Psoas muscle (tissue), 8 donors: ENCODE data around the gene MBD5. TPM values are rescaled to one million over a fixed set of nuclear protein-coding genes. Genes with fewer than 3 reads are reported as not detected.

Experiments used
- ATAC-seq, 4 donors: fragments of 200-7000 bp; cut with Tn5 transposase; one replicate each; pipeline ENCODE4 v1.9.1; 2020; ENCODE audit warnings: moderate library complexity in 3 of 4, mild to moderate bottlenecking in 2 of 4
- DNase-seq, 2 donors: peaks; one replicate each; pipeline ENCODE4 v3.0.0-alpha.2; 2020
- H3K27ac ChIP-seq: fragments of 200-600 bp; one replicate; pipeline ENCODE4 v1.8.0; 2022
- H3K27me3 ChIP-seq, 3 donors: fragments of 200-600 bp in 1 of 3; one replicate each; pipeline versions ENCODE4 v1.6.1 to v1.8.0; 2013 to 2022; ENCODE audit warnings: low read length in 2 of 3, mild to moderate bottlenecking in 2 of 3, moderate library complexity in 1 of 3; ENCODE audit not compliant: insufficient read depth in 3 of 3
- H3K36me3 ChIP-seq, 2 donors: fragments of 200-600 bp in 1 of 2; one replicate each; pipeline versions ENCODE4 v1.6.1 to v1.8.0; 2013 to 2022; ENCODE audit warnings: low read depth in 1 of 2, mild to moderate bottlenecking in 1 of 2, moderate library complexity in 1 of 2; ENCODE audit not compliant: insufficient read depth in 1 of 2
- H3K4me1 ChIP-seq: fragments of 200-600 bp; one replicate; pipeline ENCODE4 v1.8.0; 2022
- H3K4me3 ChIP-seq: fragments of 200-600 bp; one replicate; pipeline ENCODE4 v1.8.0; 2022; ENCODE audit warnings: mild to moderate bottlenecking
- H3K9me3 ChIP-seq: fragments of 200-600 bp; one replicate; pipeline ENCODE4 v1.8.0; 2022
- WGBS, 3 donors: extraction: QIAGEN DNeasy Blood & Tissue Kit; methylation state at CpG; one replicate each; pipeline versions ENCODE4 v1.1.6 to v1.1.7; 2013; 5-methylcytosine and 5-hydroxymethylcytosine counted together
- intact Hi-C, 2 donors: fragments of 100-400 bp; cut with DNase I; formaldehyde crosslinking; loops; one replicate each; pipeline versions ENCODE4 v1.11.0 to v1.14.2; 2022
- polyA plus RNA-seq, 3 donors: library from polyadenylated mRNA; stranded (reverse); fragments of 200-250 nt; gene quantifications; one replicate each; pipeline ENCODE4 v1.2.3, GENCODE V29; 2013
- total RNA-seq, 4 donors: library from RNA; stranded (reverse); fragmentation: NEBNext Ultra II Directional in 2 of 4; extraction: Animal tissue kit (Norgen Biotek cat#: 25700) in 2 of 4; gene quantifications; one replicate each; pipeline versions ENCODE4 v1.2.1 to v1.2.4, GENCODE V29; 2021 to 2023
- TF ChIP-seq, protein P1 (sequence below): fragments of 200-600 bp; IDR thresholded peaks from one replicate; pipeline ENCODE4 v1.8.0; 2022; ENCODE audit warnings: antibody characterized with exemption
- donor health status: healthy with polysubstance abuse.
- donor health status: DM: no; HTN: no; CAD: no; lungs with moderate emphysema.
- donor health status: Bipolar disorder and iron deficiency.
- donor health status: healthy.
- donor health status: DM: yes; HTN: yes; CAD: no.
- donor health status: DM: no; HTN: no; CAD: no.
- donor health status: DM: no; HTN: no; CAD: no.
- donor health status: DM: yes; HTN: yes; CAD: no.

The MBD5 gene
- total and polyA plus RNA-seq, 7 donors: 3.2 to 36.5 (median 17.5) TPM

DNA sequence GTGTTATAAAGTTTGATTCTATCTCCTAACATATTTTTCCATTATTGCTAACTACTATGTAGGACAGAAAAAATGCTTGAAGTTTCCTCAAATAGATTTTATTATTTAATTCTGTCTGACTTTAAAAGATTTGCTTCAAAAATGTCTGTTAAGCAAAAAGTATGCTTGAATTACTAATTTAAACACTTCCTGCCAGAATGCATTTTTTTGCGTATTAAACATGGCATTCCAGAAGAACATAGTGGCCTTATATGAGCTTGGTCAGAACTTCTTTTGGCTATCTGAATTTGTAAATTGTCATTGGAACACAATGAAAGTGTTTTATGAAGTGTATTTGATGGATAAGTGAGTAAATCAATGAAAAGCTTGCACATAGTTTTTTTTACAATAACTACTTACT is 37.8 kb downstream of the MBD5 start:
- TF ChIP-seq, protein P1, sequence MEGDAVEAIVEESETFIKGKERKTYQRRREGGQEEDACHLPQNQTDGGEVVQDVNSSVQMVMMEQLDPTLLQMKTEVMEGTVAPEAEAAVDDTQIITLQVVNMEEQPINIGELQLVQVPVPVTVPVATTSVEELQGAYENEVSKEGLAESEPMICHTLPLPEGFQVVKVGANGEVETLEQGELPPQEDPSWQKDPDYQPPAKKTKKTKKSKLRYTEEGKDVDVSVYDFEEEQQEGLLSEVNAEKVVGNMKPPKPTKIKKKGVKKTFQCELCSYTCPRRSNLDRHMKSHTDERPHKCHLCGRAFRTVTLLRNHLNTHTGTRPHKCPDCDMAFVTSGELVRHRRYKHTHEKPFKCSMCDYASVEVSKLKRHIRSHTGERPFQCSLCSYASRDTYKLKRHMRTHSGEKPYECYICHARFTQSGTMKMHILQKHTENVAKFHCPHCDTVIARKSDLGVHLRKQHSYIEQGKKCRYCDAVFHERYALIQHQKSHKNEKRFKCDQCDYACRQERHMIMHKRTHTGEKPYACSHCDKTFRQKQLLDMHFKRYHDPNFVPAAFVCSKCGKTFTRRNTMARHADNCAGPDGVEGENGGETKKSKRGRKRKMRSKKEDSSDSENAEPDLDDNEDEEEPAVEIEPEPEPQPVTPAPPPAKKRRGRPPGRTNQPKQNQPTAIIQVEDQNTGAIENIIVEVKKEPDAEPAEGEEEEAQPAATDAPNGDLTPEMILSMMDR: no peak
- Histone ChIP-seq H3K4me1 (no peaks in the 10 kb centered on the region), H3K4me3 (no peak overlapping the region), H3K27me3 (no peaks in the 10 kb centered on the region), H3K36me3 (peaks cover 0 to 12% of the 10 kb centered on the region in 2 donors), H3K27ac (no peak overlapping the region), H3K9me3 (no peaks in the 10 kb centered on the region)
- intact Hi-C loops: no loop called here
- no peak for DNase-seq
- 72 to 89% (median 80%) methylated on average over 1 of the region's 1 CpG for WGBS, 3 donors
- ATAC-seq: no peak

DNA sequence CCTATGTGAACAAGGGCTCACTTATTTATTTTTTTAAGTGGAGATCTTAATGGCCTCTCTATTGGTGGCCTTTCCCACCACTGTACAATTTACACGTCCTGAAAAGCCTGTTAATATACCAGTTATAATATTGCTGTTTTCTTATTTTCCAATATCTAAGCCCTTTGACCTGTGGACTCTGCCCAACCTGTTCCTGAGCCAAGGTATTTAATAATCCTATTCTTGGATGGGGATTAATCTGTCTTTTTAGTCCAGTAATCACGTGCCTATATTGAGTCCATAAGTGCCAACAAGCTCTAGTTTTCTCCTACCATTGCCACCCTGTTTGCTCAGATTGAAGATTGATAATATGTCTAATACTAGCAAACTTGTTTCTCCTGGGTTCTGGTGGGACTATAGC is 42.7 kb downstream of the MBD5 start:
- DNase-seq (no peak), ATAC-seq (no peak)
- Histone ChIP-seq H3K4me1 (no peaks in the 10 kb centered on the region), H3K27ac (no peak overlapping the region), H3K36me3 (no peaks in the 10 kb centered on the region), H3K9me3 (no peaks in the 10 kb centered on the region), H3K27me3 (no peaks in the 10 kb centered on the region), H3K4me3 (no peak overlapping the region)
- intact Hi-C loops: no loop called here
- TF ChIP-seq, protein P1: no peak
- 54 to 68% (median 63%) methylated on average over 2 of the region's 2 CpGs for WGBS, 3 donors

DNA sequence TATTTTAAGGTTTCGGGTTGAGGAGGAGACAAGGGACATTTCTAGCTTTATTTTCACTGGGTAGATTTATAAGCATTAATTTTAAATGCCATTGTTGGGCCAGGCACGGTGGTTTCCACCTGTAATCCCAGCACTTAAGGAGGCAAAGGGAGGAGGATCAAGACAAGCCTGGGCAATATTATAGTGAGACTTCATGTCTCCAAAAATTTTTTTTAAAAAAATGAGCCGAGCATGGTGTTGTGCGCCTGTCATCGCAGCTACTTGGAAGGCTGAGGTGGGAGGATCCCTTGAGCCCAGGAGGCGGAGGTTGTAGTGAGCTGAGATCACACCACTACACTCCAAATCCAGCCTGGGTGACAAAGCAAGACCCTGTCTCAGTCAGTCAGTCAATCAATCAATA is 45.0 kb downstream of the MBD5 start:
- DNase-seq: no peak
- Histone ChIP-seq H3K27me3 (no peaks in the 10 kb centered on the region), H3K4me3 (no peak overlapping the region), H3K4me1 (no peaks in the 10 kb centered on the region), H3K9me3 (no peaks in the 10 kb centered on the region), H3K27ac (no peak overlapping the region), H3K36me3 (no peaks in the 10 kb centered on the region)
- WGBS, 3 donors: 87 to 94% (median 93%) methylated on average over 6 of the region's 6 CpGs
- intact Hi-C loops: no loop called here
- no peak for ATAC-seq
- TF ChIP-seq, protein P1: no peak

GRCh38 chr2:148067801-148068200 is 46.9 kb downstream of the MBD5 start:
- intact Hi-C loops: no loop called here
- 89 to 100% (median 96%) methylated on average over 1 of the region's 1 CpG for WGBS, 3 donors
- H3K27ac ChIP-seq: no peak overlapping the region
- no peaks in the 10 kb centered on the region for H3K4me1 ChIP-seq
- no peak for DNase-seq
- ATAC-seq: no peak
- TF ChIP-seq, protein P1: no peak
- no peaks in the 10 kb centered on the region for H3K9me3 ChIP-seq
- H3K4me3 ChIP-seq: no peak overlapping the region
- H3K27me3 ChIP-seq: no peaks in the 10 kb centered on the region
- H3K36me3 ChIP-seq: no peaks in the 10 kb centered on the region

DNA sequence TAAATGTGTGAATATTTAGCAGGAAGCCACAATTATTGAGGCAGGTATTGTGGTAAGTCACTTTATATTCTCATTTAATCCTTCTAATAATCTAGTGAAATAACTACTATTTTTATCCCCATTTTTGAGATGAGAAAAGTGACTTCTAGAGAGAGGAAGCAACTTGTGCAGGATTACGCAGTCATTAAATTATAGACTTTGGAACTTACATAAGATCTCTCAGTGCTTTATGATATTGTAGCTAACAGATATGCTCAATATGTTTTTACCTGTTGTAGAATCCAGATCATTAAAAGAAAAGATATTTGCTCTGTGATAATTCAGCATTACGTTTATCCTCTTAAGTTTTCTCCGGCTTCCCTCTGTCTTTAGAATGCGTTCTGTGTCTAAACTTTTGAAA is 50.5 kb downstream of the MBD5 start:
- Histone ChIP-seq H3K27ac (no peak overlapping the region), H3K4me1 (no peaks in the 10 kb centered on the region), H3K27me3 (no peaks in the 10 kb centered on the region), H3K9me3 (no peaks in the 10 kb centered on the region), H3K4me3 (no peak overlapping the region), H3K36me3 (no peaks in the 10 kb centered on the region)
- 97 to 99% (median 99%) methylated on average over 4 of the region's 4 CpGs for WGBS, 3 donors
- DNase-seq (no peak), ATAC-seq (no peak)
- TF ChIP-seq, protein P1: no peak
- intact Hi-C loops: no loop called here
